Urinary bladder (tissue), 4 donors: ENCODE data around the gene ELF2. TPM values are rescaled to one million over a fixed set of nuclear protein-coding genes. Genes with fewer than 3 reads are reported as not detected.
"Not testable (repeated sequence)": the region's sequence is repeated elsewhere in the genome, so short reads cannot be mapped to it uniquely, and the experiment has no call there.

Experiments
- DNase-seq: peaks from one replicate; pipeline ENCODE4 v3.0.0-alpha.2; 2015; ENCODE audit errors: extremely low spot score
- H3K27ac ChIP-seq: one replicate; pipeline ENCODE4 v1.5.1; 2013; ENCODE audit warnings: low read depth, mild to moderate bottlenecking, moderate library complexity
- H3K36me3 ChIP-seq: one replicate; pipeline ENCODE4 v1.6.1; 2013; ENCODE audit warnings: mild to moderate bottlenecking, moderate library complexity; ENCODE audit not compliant: insufficient read depth
- H3K4me1 ChIP-seq: one replicate; pipeline ENCODE4 v1.6.1; 2013; ENCODE audit warnings: mild to moderate bottlenecking, moderate library complexity; ENCODE audit not compliant: insufficient read depth
- H3K4me3 ChIP-seq: one replicate; pipeline ENCODE4 v1.5.1; 2013; ENCODE audit warnings: low read depth, low read length
- WGBS: extraction: QIAGEN DNeasy Blood & Tissue Kit; methylation state at CpG from one replicate; pipeline ENCODE4 v1.1.7; 2013; 5-methylcytosine and 5-hydroxymethylcytosine counted together
- polyA plus RNA-seq: library from polyadenylated mRNA; stranded (reverse); fragments of 200-250 nt; gene quantifications from one replicate; pipeline ENCODE4 v1.2.3, GENCODE V29; 2013
- small RNA-seq: library from RNA; depleted of rRNA; stranded (forward); fragments of <200 nt; gene quantifications from one replicate; pipeline ENCODE3, GENCODE V24; 2014
- total RNA-seq: library from RNA; depleted of rRNA; stranded (reverse); fragments of >200 nt; gene quantifications from one replicate; pipeline ENCODE4 v1.2.3, GENCODE V29; 2014
- donor health status: healthy with polysubstance abuse.
- donor health status: healthy.

Gene ELF2
- total and polyA plus RNA-seq, 2 donors: 29.6 to 136 TPM

GRCh38 chr4:139008278-139008677 is 168.7 kb downstream of the ELF2 start:
- 98% methylated on average over 7 of the region's 7 CpGs for WGBS
- H3K4me3 ChIP-seq, H3K27ac ChIP-seq, DNase-seq, H3K36me3 ChIP-seq, H3K4me1 ChIP-seq: not testable (repeated sequence)

DNA sequence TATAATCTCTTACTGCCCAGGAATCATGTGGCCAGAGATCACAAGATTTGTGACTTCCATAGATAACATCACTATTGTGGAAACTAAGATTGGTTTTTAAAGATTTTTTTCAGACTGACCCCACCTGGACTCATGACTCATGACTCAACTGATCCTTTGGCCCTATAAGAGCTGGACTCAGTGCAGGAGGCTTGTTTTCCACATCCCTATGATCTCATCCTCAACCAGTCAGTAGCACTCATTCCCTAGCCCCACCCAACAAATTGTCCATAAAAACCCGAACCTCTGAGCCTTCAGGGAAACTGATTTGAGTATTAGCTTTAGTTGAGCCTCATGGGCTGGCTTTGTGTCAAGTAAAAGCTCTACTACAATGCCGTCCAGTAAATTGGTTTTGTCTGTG is 169.4 kb downstream of the ELF2 start:
- Histone ChIP-seq H3K27ac (no peak overlapping the region), H3K36me3 (no peaks in the 10 kb centered on the region), H3K4me3 (no peak overlapping the region), H3K4me1 (no peaks in the 10 kb centered on the region)
- DNase-seq: no peak
- WGBS: 88% methylated on average over 2 of the region's 2 CpGs

Small RNA genes lying within 50 kb of the gene (small RNA-seq; reads per million reads assigned to genes)
- gene RF00017 (not detected), gene RF00019 (not detected), gene RN7SL382P (not detected), gene RNU6-531P (not detected)

Other genes starting within 250 kb of the ELF2 start
- 5.9 TPM for gene NOCT, start 161.4 kb downstream of the ELF2 start, total RNA-seq
- gene NOCT, start 161.4 kb downstream of the ELF2 start, polyA plus RNA-seq: 1.4 TPM
- gene MGARP, start 103.0 kb upstream of the ELF2 start, total RNA-seq: 1.1 TPM
- gene MGARP, start 103.0 kb upstream of the ELF2 start, polyA plus RNA-seq: 1.5 TPM
- gene NAA15, start 124.3 kb upstream of the ELF2 start, total RNA-seq: 54.0 TPM
- 12.0 TPM for gene NAA15, start 124.3 kb upstream of the ELF2 start, polyA plus RNA-seq
- 43.6 TPM for gene NDUFC1, start 125.3 kb upstream of the ELF2 start, total RNA-seq
- gene NDUFC1, start 125.3 kb upstream of the ELF2 start, polyA plus RNA-seq: 74.7 TPM